ENCODE results near the gene COG2.

- TF ChIP-seq CTCF (optimal IDR thresholded peaks at IDR 0.05 in 1 of 3, IDR thresholded peaks at IDR 0.05 in 1 of 3, conservative IDR thresholded peaks at IDR 0.05 in 1 of 3; ENCODE audit: extremely low read depth in 1 of 3, insufficient read depth in 2 of 3, low read length in 3 of 3) = no peak
- no peak for TF ChIP-seq EZH2 (IDR thresholded peaks at IDR 0.05; ENCODE audit: low read length)
Measured at GRCh38 chr1:230710543-230710904, 68.2 kb downstream of the COG2 start.

All from keratinocyte (primary cell).